Caco-2 (cell line): ENCODE results near the gene IL6ST. TPM values are rescaled to one million over a fixed set of nuclear protein-coding genes. Genes with fewer than 3 reads are reported as not detected.

Experiments used
- BruUV-seq: library from RNA; stranded (reverse); fragments of 400-500 nt; replicated peaks from 2 replicates; lab custom pipeline; 2021; lab: Mats Ljungman, UMichigan
- CTCF ChIA-PET: fragments of 300-600 bp; sonication (Branson Sonifier 250); formaldehyde crosslinking; loops from one replicate; lab custom pipeline; 2022; ENCODE audit warnings: antibody characterized with exemption; lab: Charles Lee
- POLR2A ChIA-PET: fragments of 300-600 bp; sonication (Branson Sonifier 250); formaldehyde crosslinking; loops from one replicate; lab custom pipeline; 2022; ENCODE audit warnings: antibody characterized with exemption; lab: Charles Lee
- DNase-seq, 2 experiments: peaks; one replicate each; pipeline versions ENCODE4 v3.0.0 to v3.0.0-alpha.2; 2020 to 2022
- H3K27me3 ChIP-seq: replicated peaks from 2 replicates; pipeline ENCODE4 v1.6.0; 2011; ENCODE audit warnings: low read length; ENCODE audit not compliant: control insufficient read depth, insufficient read depth
- H3K36me3 ChIP-seq: 2 replicates; pipeline ENCODE4 v1.5.1; 2011; ENCODE audit warnings: low read length; ENCODE audit not compliant: control insufficient read depth, insufficient read depth
- H3K4me1 ChIP-seq: fragments of 250-450 bp; sonication (Bioruptor Pico); 2 replicates; pipeline ENCODE4 v1.5.1; 2020; ENCODE audit warnings: mild to moderate bottlenecking
- H3K4me3 ChIP-seq: 2 replicates; pipeline ENCODE4 v1.5.1; 2011; ENCODE audit warnings: low read depth, mild to moderate bottlenecking, control low read depth, low read length
- H3K9me3 ChIP-seq: fragments of 250-450 bp; sonication (Bioruptor Pico); 2 replicates; pipeline ENCODE4 v1.5.1; 2020; ENCODE audit warnings: mild to moderate bottlenecking, moderate library complexity
- H3K27ac Mint-ChIP-seq: one replicate; pipeline ENCODE4 v1.8.0; 2022; ENCODE audit warnings: mixed read lengths; ENCODE audit not compliant: unreplicated experiment
- H3K27me3 Mint-ChIP-seq: one replicate; pipeline ENCODE4 v1.8.0; 2022; ENCODE audit warnings: mixed read lengths; ENCODE audit not compliant: insufficient read depth, unreplicated experiment
- H3K36me3 Mint-ChIP-seq: one replicate; pipeline ENCODE4 v1.8.0; 2022; ENCODE audit warnings: mild to moderate bottlenecking, mixed read lengths; ENCODE audit not compliant: insufficient read depth, unreplicated experiment
- H3K4me1 Mint-ChIP-seq: one replicate; pipeline ENCODE4 v1.8.0; 2022; ENCODE audit warnings: low read depth, mixed read lengths; ENCODE audit not compliant: unreplicated experiment
- H3K4me3 Mint-ChIP-seq: one replicate; pipeline ENCODE4 v1.8.0; 2022; ENCODE audit warnings: mild to moderate bottlenecking, moderate library complexity, mixed read lengths; ENCODE audit not compliant: unreplicated experiment
- H3K9me3 Mint-ChIP-seq: one replicate; pipeline ENCODE4 v1.8.0; 2022; ENCODE audit warnings: mixed read lengths; ENCODE audit not compliant: unreplicated experiment
- CTCF ChIP-seq, 2 experiments: fragments of 200-600 bp in 1 of 2; IDR thresholded peaks; 1 replicate in 1 of 2; 2 replicates in 1 of 2; pipeline versions ENCODE4 v1.5.1 to v1.8.0; 2011 to 2022; ENCODE audit warnings: antibody characterized with exemption in 1 of 2, control low read depth in 1 of 2, inconsistent platforms in 1 of 2, low read depth in 1 of 2, low read length in 1 of 2, mild to moderate bottlenecking in 1 of 2, moderate library complexity in 1 of 2; ENCODE audit not compliant: insufficient read depth in 1 of 2, severe bottlenecking in 1 of 2, unreplicated experiment in 1 of 2
- intact Hi-C: fragments of 100-400 bp; cut with micrococcal nuclease; formaldehyde crosslinking; loops from one replicate; pipeline ENCODE4 v1.10.0; 2022; ENCODE audit not compliant: unreplicated experiment
- total RNA-seq: library from RNA; stranded (reverse); gene quantifications from 2 replicates; pipeline ENCODE4 v1.2.3, GENCODE V29; 2022

Gene IL6ST
- total RNA-seq, 1 experiment from 2014 or later, result 278 TPM

GRCh38 chr5:55935371-55935770 lies 59.4 kb downstream of the IL6ST start:
- Mint-ChIP-seq H3K4me3 (no peak overlapping the region), H3K4me1 (peaks cover 55% of the 10 kb centered on the region), H3K36me3 (peaks cover 89% of the 10 kb centered on the region), H3K27ac (peak overlapping the region; percentile 100), H3K9me3 (no peaks in the 10 kb centered on the region), H3K27me3 (no peaks in the 10 kb centered on the region)
- no TSS peak for BruUV-seq
- no peaks in the 10 kb centered on the region for H3K9me3 ChIP-seq
- CTCF ChIA-PET, result interaction anchor here (1.1 to 1.5 kb wide), 2 partner anchors 19 to 266 kb away, joined by 3 read pairs; no protein-coding TSS in a partner anchor
- no peaks in the 10 kb centered on the region for H3K27me3 ChIP-seq
- POLR2A ChIA-PET, result no interaction called here
- no peak for DNase-seq
- intact Hi-C loops, result loop anchor here (2.0 to 10.0 kb wide), 3 partner anchors 137 to 909 kb away; no protein-coding TSS in a partner anchor
- peaks cover 51% of the 10 kb centered on the region for H3K4me1 ChIP-seq
- H3K4me3 ChIP-seq, result no peak overlapping the region
- peaks cover 2% of the 10 kb centered on the region; the same call in 1 of the 2 replicates for H3K36me3 ChIP-seq
- no peak for TF ChIP-seq CTCF (IDR thresholded peaks at IDR 0.05; ENCODE audit: insufficient read depth in 1 of 2, low read depth in 1 of 2, low read length in 1 of 2, severe bottlenecking in 1 of 2, unreplicated experiment in 1 of 2)

GRCh38 chr5:55934720-55935119 lies 60.0 kb downstream of the IL6ST start:
- Mint-ChIP-seq H3K36me3 (peaks cover 89% of the 10 kb centered on the region), H3K4me1 (peaks cover 61% of the 10 kb centered on the region), H3K4me3 (peak overlapping the region; percentile 67), H3K27ac (peak overlapping the region; percentile 100), H3K27me3 (no peaks in the 10 kb centered on the region), H3K9me3 (no peaks in the 10 kb centered on the region)
- H3K4me1 ChIP-seq, result peaks cover 56% of the 10 kb centered on the region
- no peak overlapping the region for H3K4me3 ChIP-seq
- H3K27me3 ChIP-seq, result no peaks in the 10 kb centered on the region
- no peak for TF ChIP-seq CTCF (IDR thresholded peaks at IDR 0.05; ENCODE audit: insufficient read depth in 1 of 2, low read depth in 1 of 2, low read length in 1 of 2, severe bottlenecking in 1 of 2, unreplicated experiment in 1 of 2)
- H3K9me3 ChIP-seq, result no peaks in the 10 kb centered on the region
- intact Hi-C loops, result loop anchor here (1.0 to 10.0 kb wide), 6 partner anchors 138 to 910 kb away; partner anchors contain the start of gene SLC38A9
- BruUV-seq, result TSS peak; percentile 92
- H3K36me3 ChIP-seq, result peaks cover 2% of the 10 kb centered on the region; the same call in 1 of the 2 replicates
- no peak for DNase-seq
- ChIA-PET CTCF (interaction anchor here (0.5 to 1.1 kb wide), 2 partner anchors 267 to 1017 kb away, joined by 3 to 4 read pairs; no protein-coding TSS in a partner anchor), POLR2A (no interaction called here)

GRCh38 chr5:55934115-55934613 lies 60.6 kb downstream of the IL6ST start:
- Mint-ChIP-seq H3K27me3 (no peaks in the 10 kb centered on the region), H3K4me1 (peaks cover 66% of the 10 kb centered on the region), H3K27ac (peak overlapping the region; percentile 100), H3K4me3 (peak overlapping the region; percentile 67), H3K36me3 (peaks cover 89% of the 10 kb centered on the region), H3K9me3 (no peaks in the 10 kb centered on the region)
- Histone ChIP-seq H3K9me3 (no peaks in the 10 kb centered on the region), H3K36me3 (peaks cover 2% of the 10 kb centered on the region; the same call in 1 of the 2 replicates), H3K4me1 (peaks cover 57% of the 10 kb centered on the region), H3K4me3 (no peak overlapping the region), H3K27me3 (no peaks in the 10 kb centered on the region)
- CTCF ChIA-PET, result no interaction called here
- DNase-seq, result peak; percentile 96 to 98
- BruUV-seq, result no TSS peak
- TF ChIP-seq CTCF (IDR thresholded peaks at IDR 0.05; ENCODE audit: insufficient read depth in 1 of 2, low read depth in 1 of 2, low read length in 1 of 2, severe bottlenecking in 1 of 2, unreplicated experiment in 1 of 2), result no peak
- intact Hi-C loops, result loop anchor here (1.0 to 10.0 kb wide), 6 partner anchors 139 to 911 kb away; partner anchors contain the start of gene SLC38A9
- POLR2A ChIA-PET, result interaction anchor here (0.7 kb wide), 1 partner anchor 54 kb away, joined by 3 read pairs; no protein-coding TSS in a partner anchor
